RKO (cell line): ENCODE data around the gene DYNLRB1.

Experiments used
- DNase-seq: peaks from one replicate; pipeline ENCODE4 v3.0.0-alpha.2; 2016; ENCODE audit warnings: low spot score

DYNLRB1 gene

GRCh38 chr20:34534391-34535165 lies 18.4 kb downstream of the DYNLRB1 start:
- no peak for DNase-seq

GRCh38 chr20:34535301-34535840 lies 19.1 kb downstream of the DYNLRB1 start:
- no peak for DNase-seq

- DNase-seq: no peak
Measured at GRCh38 chr20:34535857-34536256, 19.6 kb downstream of the DYNLRB1 start.

GRCh38 chr20:34536798-34537394 lies 20.7 kb downstream of the DYNLRB1 start:
- DNase-seq: no peak

- no peak for DNase-seq
Measured at GRCh38 chr20:34537651-34538050, 21.4 kb downstream of the DYNLRB1 start.

- peak; percentile 45 for DNase-seq
Measured at GRCh38 chr20:34538671-34539123, 22.5 kb downstream of the DYNLRB1 start.

GRCh38 chr20:34539756-34540155 lies 23.5 kb downstream of the DYNLRB1 start:
- no peak for DNase-seq

- DNase-seq: no peak
Measured at GRCh38 chr20:34540596-34541263, 24.5 kb downstream of the DYNLRB1 start.

GRCh38 chr20:34541264-34541901 lies 25.2 kb downstream of the DYNLRB1 start:
- DNase-seq: no peak

- no peak for DNase-seq
Measured at GRCh38 chr20:34541917-34542316, 25.7 kb downstream of the DYNLRB1 start.

GRCh38 chr20:34542439-34542838 lies 26.2 kb downstream of the DYNLRB1 start:
- no peak for DNase-seq

- no peak for DNase-seq
Measured at GRCh38 chr20:34543463-34544056, 27.3 kb downstream of the DYNLRB1 start.

GRCh38 chr20:34544109-34544796 lies 28.0 kb downstream of the DYNLRB1 start:
- no peak for DNase-seq

- no peak for DNase-seq
Measured at GRCh38 chr20:34546751-34547181, 30.5 kb downstream of the DYNLRB1 start.

GRCh38 chr20:34547844-34548613 lies 31.8 kb downstream of the DYNLRB1 start:
- no peak for DNase-seq

- no peak for DNase-seq
Measured at GRCh38 chr20:34549291-34549928, 33.2 kb downstream of the DYNLRB1 start.

GRCh38 chr20:34549929-34550305 lies 33.7 kb downstream of the DYNLRB1 start:
- DNase-seq: no peak

GRCh38 chr20:34552569-34552968 lies 36.3 kb downstream of the DYNLRB1 start:
- DNase-seq: no peak

GRCh38 chr20:34553366-34553867 lies 37.2 kb downstream of the DYNLRB1 start:
- DNase-seq: no peak

- no peak for DNase-seq
Measured at GRCh38 chr20:34557936-34558319, 41.7 kb downstream of the DYNLRB1 start.
